Adrenal gland (tissue), 12 donors: ENCODE measurements around the gene SYNGR2. TPM values are rescaled to one million over a fixed set of nuclear protein-coding genes. Genes with fewer than 3 reads are reported as not detected.

ENCODE experiments used
- DNase-seq, 7 donors: peaks; one replicate each; pipeline ENCODE4 v3.0.0-alpha.2; 2019 to 2020
- H3K27ac ChIP-seq, 5 donors: fragments of 200-600 bp; sonication (generic) in 4 of 5; 1 replicate in 3 of 5; 2 replicates in 2 of 5; pipeline versions ENCODE4 v1.5.1 to v1.8.0; 2016 to 2020; ENCODE audit warnings: mild to moderate bottlenecking in 1 of 5
- H3K27me3 ChIP-seq: fragments of 200-600 bp; 2 replicates; pipeline ENCODE4 v1.8.0; 2021
- H3K36me3 ChIP-seq, 2 donors: fragments of 200-600 bp; replicated peaks in 1 of 2; 1 replicate in 1 of 2; 2 replicates in 1 of 2; pipeline versions ENCODE4 v1.5.1 to v1.8.0; 2018 to 2022
- H3K4me1 ChIP-seq, 2 donors: fragments of 200-600 bp; replicated peaks in 1 of 2; 1 replicate in 1 of 2; 2 replicates in 1 of 2; pipeline versions ENCODE4 v1.5.1 to v1.8.0; 2018 to 2021
- H3K4me3 ChIP-seq, 4 donors: fragments of 200-600 bp; sonication (generic) in 3 of 4; one replicate each; pipeline ENCODE4 v1.5.1; 2016 to 2018
- H3K9me3 ChIP-seq, 3 donors: fragments of 200-600 bp; sonication (generic) in 1 of 3; replicated peaks in 1 of 3; 1 replicate in 2 of 3; 2 replicates in 1 of 3; pipeline versions ENCODE4 v1.5.1 to v1.8.0; 2016 to 2021
- CTCF ChIP-seq, 6 experiments: fragments of 450-650 bp in 4 of 6; fragments of 200-600 bp in 2 of 6; sonication (generic) in 1 of 6; IDR thresholded peaks; 1 replicate in 5 of 6; 2 replicates in 1 of 6; pipeline versions ENCODE4 v1.5.1 to v1.8.0; 2016 to 2021; ENCODE audit warnings: antibody characterized with exemption in 6 of 6, mild to moderate bottlenecking in 2 of 6, moderate library complexity in 1 of 6
- POLR2A ChIP-seq, 2 donors: fragments of 450-650 bp; IDR thresholded peaks; one replicate each; pipeline ENCODE4 v1.6.1; 2017; ENCODE audit warnings: antibody characterized with exemption in 2 of 2, mild to moderate bottlenecking in 2 of 2, moderate library complexity in 1 of 2
- WGBS, 4 donors: extraction: QIAGEN DNeasy Blood & Tissue Kit in 2 of 4; methylation state at CpG; one replicate each; pipeline versions ENCODE4 v1.1.5 to v1.1.7; 2013 to 2017; 5-methylcytosine and 5-hydroxymethylcytosine counted together
- intact Hi-C, 2 donors: fragments of 100-400 bp; cut with DNase I; formaldehyde crosslinking; loops; one replicate each; pipeline versions ENCODE4 v1.14.1 to v1.15.0; 2022 to 2023
- polyA plus RNA-seq, 3 donors: library from polyadenylated mRNA; stranded (reverse); fragments of 200-250 nt in 2 of 3; fragments of 350-450 nt in 1 of 3; fragmentation: Illumina TruSeq in 1 of 3; extraction: RNeasy Lipid Tissue Mini Kit (QIAGEN cat#74804) in 1 of 3; gene quantifications; one replicate each; pipeline ENCODE4 v1.2.3, GENCODE V29; 2013 to 2014
- total RNA-seq, 9 donors: library from RNA; depleted of rRNA in 4 of 9; stranded (reverse); fragments of >200 nt in 4 of 9; fragments of 120-200 nt in 1 of 9; fragmentation: NEBNext Ultra II Directional in 1 of 9; extraction: Animal tissue kit (Norgen Biotek cat#: 25700) in 1 of 9; gene quantifications; one replicate each; pipeline versions ENCODE4 v1.1.0 to v1.2.4, GENCODE V29; 2013 to 2023
- donor health status: healthy with polysubstance abuse.
- donor health status: Bipolar disorder and iron deficiency.
- donor health status: DM: yes; HTN: yes; CAD: no.
- donor health status: DM: no; HTN: no; CAD: no.
- donor health status: DM: no; HTN: no; CAD: no.
- donor health status: DM: yes; HTN: yes; CAD: no.

The SYNGR2 gene
- total and polyA plus RNA-seq, 12 donors: 32.7 to 98.1 (median 58.3) TPM

GRCh38 chr17:78164748-78165607 is 3.4 kb upstream of the SYNGR2 start:
- 75 to 94% (median 86%) methylated on average over 9 to 16 of the region's 16 CpGs for WGBS, 4 donors
- TF ChIP-seq POLR2A (IDR thresholded peaks at IDR 0.05) (no peak), CTCF (IDR thresholded peaks at IDR 0.05) (no peak)
- no peak for DNase-seq
- H3K36me3 ChIP-seq: no peaks in the 10 kb centered on the region
- H3K9me3 ChIP-seq: no peaks in the 10 kb centered on the region
- H3K4me1 ChIP-seq: peaks cover 10 to 14% of the 10 kb centered on the region in 2 donors
- H3K27ac ChIP-seq: no peak overlapping the region
- intact Hi-C loops: no loop called here
- H3K27me3 ChIP-seq: no peaks in the 10 kb centered on the region
- no peak overlapping the region for H3K4me3 ChIP-seq

- DNase-seq: no peak
- intact Hi-C loops: no loop called here
- Histone ChIP-seq H3K4me3 (no peak overlapping the region), H3K27ac (no peak overlapping the region), H3K9me3 (no peaks in the 10 kb centered on the region), H3K4me1 (peaks cover 10 to 14% of the 10 kb centered on the region in 2 donors), H3K36me3 (no peaks in the 10 kb centered on the region), H3K27me3 (no peaks in the 10 kb centered on the region)
- TF ChIP-seq POLR2A (IDR thresholded peaks at IDR 0.05) (no peak), CTCF (IDR thresholded peaks at IDR 0.05) (no peak)
- WGBS, 4 donors: 54 to 79% (median 72%) methylated on average over 4 to 6 of the region's 6 CpGs
Measured at GRCh38 chr17:78166416-78166815, 2.0 kb upstream of the SYNGR2 start.

GRCh38 chr17:78168903-78169793 is 767 bp downstream of the SYNGR2 start:
- no peaks in the 10 kb centered on the region for H3K9me3 ChIP-seq
- H3K36me3 ChIP-seq: peaks cover 0 to 7% of the 10 kb centered on the region in 2 donors
- DNase-seq: peak; percentile 66 to 89 (median 82)
- peaks cover 22 to 39% of the 10 kb centered on the region in 2 donors for H3K4me1 ChIP-seq
- peak overlapping the region in 4 of 5 donors; percentile 51 to 83 (median 79) for H3K27ac ChIP-seq
- TF ChIP-seq POLR2A (IDR thresholded peaks at IDR 0.05) (no peak), CTCF (IDR thresholded peaks at IDR 0.05) (no peak)
- 6 to 26% (median 8%) methylated on average over 6 to 38 of the region's 38 CpGs; no CpG with 5 or more reads in 1 of the 4 donors for WGBS, 4 donors
- intact Hi-C loops: no loop called here
- H3K27me3 ChIP-seq: no peaks in the 10 kb centered on the region
- peak overlapping the region; percentile 18 to 75 (median 55) for H3K4me3 ChIP-seq
